K562 (cell line): ENCODE measurements around the gene PRCC. TPM values are rescaled to one million over a fixed set of nuclear protein-coding genes. Genes with fewer than 3 reads are reported as not detected.

ENCODE experiments used
- FOXA3 ChIP-seq, 2 experiments: fragments of 450-650 bp in 1 of 2; sonication (generic) in 1 of 2; formaldehyde crosslinking; IDR thresholded peaks in 1 of 2; conservative IDR thresholded peaks in 1 of 2; 2 replicates each; pipeline versions ENCODE4 v1.4.0 to v1.8.0; 2020 to 2022; ENCODE audit warnings: mild to moderate bottlenecking in 2 of 2, missing genetic modification reagents in 1 of 2
- NONO ChIP-seq, 2 experiments: fragments of 200-400 bp in 1 of 2; fragments of 450-650 bp in 1 of 2; formaldehyde crosslinking in 1 of 2; IDR thresholded peaks; 2 replicates each; pipeline ENCODE4 v1.6.1; 2017; ENCODE audit warnings: low read depth in 2 of 2, mild to moderate bottlenecking in 2 of 2, moderate library complexity in 2 of 2, low read length in 1 of 2
- ZBTB17 ChIP-seq: fragments of 450-650 bp; formaldehyde crosslinking; IDR thresholded peaks from 2 replicates; pipeline ENCODE4 v1.4.0; 2020; ENCODE audit warnings: mild to moderate bottlenecking
- ZNF766 ChIP-seq: fragments of 200-800 bp; sonication (Bioruptor generic); conservative IDR thresholded peaks from 2 replicates; pipeline ENCODE4 v1.6.1; 2016; ENCODE audit warnings: missing genetic modification characterization, missing compliant biosample characterization
- polyA plus RNA-seq, 8 experiments: library from polyadenylated mRNA; depleted of rRNA in 4 of 8; stranded (reverse) in 5 of 8; unstranded in 3 of 8; fragments of >200 nt; fragmentation: Nextera tagmentation in 2 of 8; fragmentation: Illumina TruSeq in 1 of 8; extraction: Ambion mirVana in 2 of 8; extraction: Trizol in 1 of 8; gene quantifications; 2 replicates each; pipeline versions ENCODE4 v1.2.1 to v1.2.3, GENCODE V29; 2011 to 2014; ENCODE audit warnings: inconsistent platforms in 1 of 8, missing spikeins in 1 of 8
- total RNA-seq, 7 experiments: library from RNA; depleted of rRNA in 6 of 7; stranded (reverse); fragments of >200 nt in 6 of 7; fragmentation: Illumina TruSeq in 2 of 7; extraction: Trizol in 2 of 7; gene quantifications; 2 replicates each; pipeline versions ENCODE4 v1.2.1 to v1.2.3, GENCODE V29; 2011 to 2021; ENCODE audit warnings: low replicate concordance in 1 of 7
- TF ChIP-seq, protein P1 (sequence below), 2 experiments: fragments of 200-800 bp in 1 of 2; sonication (Bioruptor generic) in 1 of 2; sonication (generic) in 1 of 2; formaldehyde crosslinking in 1 of 2; IDR thresholded peaks in 1 of 2; conservative IDR thresholded peaks in 1 of 2; 2 replicates each; pipeline versions ENCODE4 v1.5.0 to v1.6.1; 2016 to 2020; ENCODE audit warnings: missing compliant biosample characterization in 1 of 2, missing genetic modification characterization in 1 of 2, missing genetic modification reagents in 1 of 2
- TF ChIP-seq, protein P2 (sequence below): fragments of 450-650 bp; formaldehyde crosslinking; IDR thresholded peaks from 2 replicates; pipeline ENCODE4 v1.4.0; 2022; ENCODE audit warnings: missing genetic modification characterization

PRCC gene
- total and polyA plus RNA-seq, 9 of the 15 experiments (the other 6 are each of a cell fraction or from before 2014, with no cell fraction given), result 23.9 to 201 (median 41.1) TPM

DNA sequence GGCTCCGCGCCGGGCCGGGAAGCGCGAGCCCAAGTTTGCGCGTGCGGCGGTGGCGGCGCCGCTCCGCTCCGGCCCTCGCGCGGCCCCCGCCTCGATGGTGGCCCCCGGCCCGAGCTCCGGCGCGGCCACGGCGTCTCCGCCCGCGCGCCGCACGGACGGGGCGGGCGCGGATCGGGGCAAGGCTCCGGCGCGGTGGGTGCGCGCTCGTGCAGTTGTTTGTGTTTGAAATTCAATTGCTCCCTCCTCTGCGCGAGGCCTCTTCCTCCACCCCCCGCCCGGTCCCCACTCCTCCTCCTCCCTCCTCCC is 15.9 kb upstream of the PRCC start, which contains the start of gene HDGF (continued):
- TF ChIP-seq, protein P1, sequence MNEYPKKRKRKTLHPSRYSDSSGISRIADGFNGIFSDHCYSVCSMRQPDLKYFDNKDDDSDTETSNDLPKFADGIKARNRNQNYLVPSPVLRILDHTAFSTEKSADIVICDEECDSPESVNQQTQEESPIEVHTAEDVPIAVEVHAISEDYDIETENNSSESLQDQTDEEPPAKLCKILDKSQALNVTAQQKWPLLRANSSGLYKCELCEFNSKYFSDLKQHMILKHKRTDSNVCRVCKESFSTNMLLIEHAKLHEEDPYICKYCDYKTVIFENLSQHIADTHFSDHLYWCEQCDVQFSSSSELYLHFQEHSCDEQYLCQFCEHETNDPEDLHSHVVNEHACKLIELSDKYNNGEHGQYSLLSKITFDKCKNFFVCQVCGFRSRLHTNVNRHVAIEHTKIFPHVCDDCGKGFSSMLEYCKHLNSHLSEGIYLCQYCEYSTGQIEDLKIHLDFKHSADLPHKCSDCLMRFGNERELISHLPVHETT (CRISPR knock-in tag; conservative IDR thresholded peaks at IDR 0.05 in 1 of 2, IDR thresholded peaks at IDR 0.05 in 1 of 2), result peak in 1 of 2 experiments; percentile 59; a peak in 2 of 4 replicates
- TF ChIP-seq, protein P2, sequence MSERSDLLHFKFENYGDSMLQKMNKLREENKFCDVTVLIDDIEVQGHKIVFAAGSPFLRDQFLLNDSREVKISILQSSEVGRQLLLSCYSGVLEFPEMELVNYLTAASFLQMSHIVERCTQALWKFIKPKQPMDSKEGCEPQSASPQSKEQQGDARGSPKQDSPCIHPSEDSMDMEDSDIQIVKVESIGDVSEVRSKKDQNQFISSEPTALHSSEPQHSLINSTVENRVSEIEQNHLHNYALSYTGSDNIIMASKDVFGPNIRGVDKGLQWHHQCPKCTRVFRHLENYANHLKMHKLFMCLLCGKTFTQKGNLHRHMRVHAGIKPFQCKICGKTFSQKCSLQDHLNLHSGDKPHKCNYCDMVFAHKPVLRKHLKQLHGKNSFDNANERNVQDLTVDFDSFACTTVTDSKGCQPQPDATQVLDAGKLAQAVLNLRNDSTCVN (CRISPR knock-in tag), result no peak
- TF ChIP-seq ZBTB17 (CRISPR knock-in tag), result no peak
- 0 out of 4 replicates have a peak, but pooled peaks of 1 of the 2 experiments have one; percentile 35 for TF ChIP-seq NONO (IDR thresholded peaks at IDR 0.05; ENCODE audit: low read depth in 2 of 2, low read length in 1 of 2)
- TF ChIP-seq FOXA3 (CRISPR knock-in tag; conservative IDR thresholded peaks at IDR 0.05 in 1 of 2, IDR thresholded peaks at IDR 0.05 in 1 of 2), result no peak
- peak; percentile 43; the same call in 1 of the 2 replicates for TF ChIP-seq ZNF766 (CRISPR knock-in tag)
